IMR-90 (cell line): Measurements from ENCODE around the gene RUNX1. TPM values are rescaled to one million over a fixed set of nuclear protein-coding genes. Genes with fewer than 3 reads are reported as not detected.

Experiments
- ATAC-seq: fragments of 200-7000 bp; cut with Tn5 transposase; 2 replicates; pipeline ENCODE4 v1.9.1; 2020; ENCODE audit warnings: low read depth, mild to moderate bottlenecking, moderate library complexity
- BruUV-seq: library from RNA; stranded (reverse); fragments of 400-500 nt; replicated peaks from 2 replicates; lab custom pipeline; 2021; lab: Mats Ljungman, UMichigan
- CTCF ChIA-PET: fragments of 300-600 bp; formaldehyde crosslinking; extraction: SDS; loops from one replicate; lab custom pipeline; 2021; ENCODE audit warnings: antibody characterized with exemption; lab: Yijun Ruan, JAX
- POLR2A ChIA-PET: fragments of 300-600 bp; sonication (Branson Sonifier 250); formaldehyde crosslinking; loops from one replicate; lab custom pipeline; 2022; ENCODE audit warnings: antibody characterized with exemption; ENCODE audit not compliant: unreplicated experiment; lab: Charles Lee
- DNase-seq: peaks from one replicate; pipeline ENCODE4 v3.0.0; 2013
- H2AFZ ChIP-seq: replicated peaks from 2 replicates; pipeline ENCODE3; 2013; ENCODE audit warnings: low read length, mild to moderate bottlenecking; ENCODE audit not compliant: poor library complexity
- H2AK5ac ChIP-seq: 2 replicates; pipeline ENCODE4 v1.6.1; 2013; ENCODE audit warnings: low read depth, low read length, inconsistent platforms
- H2AK9ac ChIP-seq: replicated peaks from 2 replicates; pipeline ENCODE3; 2013; ENCODE audit warnings: mild to moderate bottlenecking, low read depth, low read length, moderate library complexity; ENCODE audit not compliant: poor library complexity
- H2BK120ac ChIP-seq: 2 replicates; pipeline ENCODE4 v1.6.1; 2013; ENCODE audit warnings: low read depth, low read length, inconsistent platforms
- H2BK15ac ChIP-seq: 3 replicates; pipeline ENCODE4 v1.6.1; 2013; ENCODE audit warnings: low read depth, low read length, inconsistent platforms
- H2BK20ac ChIP-seq: 2 replicates; pipeline ENCODE4 v1.6.1; 2013; ENCODE audit warnings: low read depth, mild to moderate bottlenecking, inconsistent platforms, low read length, moderate library complexity
- H2BK5ac ChIP-seq: 2 replicates; pipeline ENCODE4 v1.6.1; 2013; ENCODE audit warnings: mild to moderate bottlenecking, low read depth, low read length, inconsistent platforms; ENCODE audit not compliant: poor library complexity, severe bottlenecking
- H3K14ac ChIP-seq: replicated peaks from 2 replicates; pipeline ENCODE4 v1.6.1; 2013; ENCODE audit warnings: low read depth, low read length, inconsistent platforms
- H3K18ac ChIP-seq: 2 replicates; pipeline ENCODE4 v1.6.1; 2013; ENCODE audit warnings: low read depth, low read length, control low read depth
- H3K23ac ChIP-seq: 2 replicates; pipeline ENCODE4 v1.6.1; 2013; ENCODE audit warnings: low read depth, low read length, inconsistent platforms
- H3K27ac ChIP-seq: 2 replicates; pipeline ENCODE4 v1.5.1; 2013; ENCODE audit warnings: mild to moderate bottlenecking, control low read depth, low read length; ENCODE audit not compliant: insufficient read depth
- H3K27me3 ChIP-seq: 2 replicates; pipeline ENCODE4 v1.6.1; 2013; ENCODE audit warnings: low read length; ENCODE audit not compliant: control insufficient read depth, insufficient read depth
- H3K36me3 ChIP-seq: 2 replicates; pipeline ENCODE4 v1.6.1; 2013; ENCODE audit warnings: low read length, mixed read lengths; ENCODE audit not compliant: control insufficient read depth, insufficient read depth
- H3K4ac ChIP-seq: 2 replicates; pipeline ENCODE4 v1.6.1; 2013; ENCODE audit warnings: low read depth, low read length, inconsistent platforms
- H3K4me1 ChIP-seq: 2 replicates; pipeline ENCODE4 v1.6.1; 2013; ENCODE audit warnings: low read length, mixed read lengths; ENCODE audit not compliant: control insufficient read depth, insufficient read depth
- H3K4me2 ChIP-seq: 2 replicates; pipeline ENCODE4 v1.6.1; 2013; ENCODE audit warnings: low read depth, mild to moderate bottlenecking, control low read depth, low read length, moderate library complexity
- H3K4me3 ChIP-seq: 2 replicates; pipeline ENCODE4 v1.5.1; 2013; ENCODE audit warnings: low read depth, mild to moderate bottlenecking, control low read depth, low read length, moderate library complexity; ENCODE audit not compliant: insufficient read depth
- H3K56ac ChIP-seq: 2 replicates; pipeline ENCODE4 v1.6.1; 2013; ENCODE audit warnings: low read length, inconsistent platforms; ENCODE audit not compliant: insufficient read depth; ENCODE audit errors: extremely low read depth
- H3K79me1 ChIP-seq, 2 experiments: 2 replicates each; pipeline ENCODE4 v1.6.1; 2013; ENCODE audit warnings: low read length in 2 of 2, inconsistent platforms in 1 of 2, low read depth in 1 of 2
- H3K9ac ChIP-seq: 2 replicates; pipeline ENCODE4 v1.6.1; 2013; ENCODE audit warnings: low read depth, low read length, control low read depth
- H3K9me1 ChIP-seq: 2 replicates; pipeline ENCODE4 v1.6.1; 2013; ENCODE audit warnings: low read length, inconsistent platforms; ENCODE audit not compliant: insufficient read depth
- H3K9me3 ChIP-seq: 2 replicates; pipeline ENCODE4 v1.6.1; 2013; ENCODE audit warnings: low read length; ENCODE audit not compliant: control insufficient read depth, insufficient read depth
- H4K20me1 ChIP-seq: 2 replicates; pipeline ENCODE4 v1.6.1; 2013; ENCODE audit warnings: low read length, inconsistent platforms; ENCODE audit not compliant: insufficient read depth
- H4K5ac ChIP-seq: 2 replicates; pipeline ENCODE4 v1.6.1; 2013; ENCODE audit warnings: mild to moderate bottlenecking, low read depth, low read length, control low read depth
- H4K8ac ChIP-seq, 2 experiments: 2 replicates each; pipeline ENCODE4 v1.6.1; 2013; ENCODE audit warnings: low read depth in 2 of 2, low read length in 2 of 2, control low read depth in 1 of 2, inconsistent platforms in 1 of 2
- H4K91ac ChIP-seq: 2 replicates; pipeline ENCODE4 v1.6.1; 2013; ENCODE audit warnings: low read depth, low read length, inconsistent platforms; ENCODE audit not compliant: insufficient read depth
- BHLHE40 ChIP-seq: fragments of 150-350 bp; IDR thresholded peaks from 2 replicates; pipeline ENCODE4 v1.6.1; 2016; ENCODE audit warnings: mild to moderate bottlenecking, low read depth, low read length
- CEBPB ChIP-seq: IDR thresholded peaks from 2 replicates; pipeline ENCODE4 v1.6.1; 2012; ENCODE audit warnings: low read depth, low read length, improper control_type of control experiment
- CHD1 ChIP-seq: IDR thresholded peaks from 2 replicates; pipeline ENCODE4 v1.6.1; 2012; ENCODE audit warnings: low read depth, low read length, improper control_type of control experiment
- CTCF ChIP-seq: conservative IDR thresholded peaks from 2 replicates; pipeline ENCODE4 v1.5.1; 2012; ENCODE audit warnings: mild to moderate bottlenecking, low read depth, low read length, improper control_type of control experiment
- ELK1 ChIP-seq: fragments of 150-350 bp; IDR thresholded peaks from 2 replicates; pipeline ENCODE4 v1.6.1; 2016; ENCODE audit warnings: low read depth, mild to moderate bottlenecking, low read length, moderate library complexity, borderline replicate concordance
- FOS ChIP-seq: fragments of 150-350 bp; IDR thresholded peaks from 2 replicates; pipeline ENCODE4 v1.6.1; 2016; ENCODE audit warnings: low read depth, low read length
- MAFK ChIP-seq: IDR thresholded peaks from 2 replicates; pipeline ENCODE4 v1.6.1; 2012; ENCODE audit warnings: low read depth, low read length, improper control_type of control experiment
- MAZ ChIP-seq: IDR thresholded peaks from 2 replicates; pipeline ENCODE4 v1.6.1; 2012; ENCODE audit warnings: low read depth, mild to moderate bottlenecking, low read length, improper control_type of control experiment, moderate library complexity, borderline replicate concordance
- MXI1 ChIP-seq: IDR thresholded peaks from 2 replicates; pipeline ENCODE4 v1.6.1; 2012; ENCODE audit warnings: low read depth, mild to moderate bottlenecking, low read length, moderate library complexity, borderline replicate concordance
- NFE2L2 ChIP-seq: fragments of 150-350 bp; IDR thresholded peaks from 2 replicates; pipeline ENCODE4 v1.6.1; 2016; ENCODE audit warnings: low read depth, mild to moderate bottlenecking, low read length
- RAD21 ChIP-seq: IDR thresholded peaks from 2 replicates; pipeline ENCODE4 v1.6.1; 2012; ENCODE audit warnings: low read length, improper control_type of control experiment
- RCOR1 ChIP-seq: IDR thresholded peaks from 2 replicates; pipeline ENCODE4 v1.6.1; 2012; ENCODE audit warnings: mild to moderate bottlenecking, low read length, improper control_type of control experiment; ENCODE audit not compliant: insufficient replicate concordance
- WGBS, 2 experiments: methylation state at CpG; one replicate each; pipeline versions ENCODE4 v1.1.5 to v1.1.7; 2013; ENCODE audit warnings: missing lambda C conversion rate in 2 of 2; ENCODE audit not compliant: insufficient read length in 1 of 2; ENCODE audit errors: extremely low coverage in 2 of 2; 5-methylcytosine and 5-hydroxymethylcytosine counted together
- dilution Hi-C: fragments of 300-500 bp; cut with HindIII; formaldehyde crosslinking; loops from one replicate; pipeline ENCODE4 v1.14.3; 2018; ENCODE audit warnings: low sequenced_read_pairs; ENCODE audit not compliant: unreplicated experiment
- in situ Hi-C: fragments of 300-500 bp; cut with MboI; formaldehyde crosslinking; loops from 3 replicates; pipeline ENCODE4 v1.14.3; 2019; ENCODE audit warnings: low sequenced_read_pairs, inconsistent platforms, mixed read lengths
- intact Hi-C: fragments of 100-400 bp; cut with micrococcal nuclease; formaldehyde crosslinking; loops from 2 replicates; pipeline ENCODE4 v1.10.0; 2022
- polyA plus RNA-seq, 3 experiments: library from polyadenylated mRNA; depleted of rRNA; stranded (reverse); fragments of >200 nt; gene quantifications; 2 replicates each; pipeline ENCODE4 v1.2.3, GENCODE V29; 2012; ENCODE audit warnings: low replicate concordance in 1 of 3
- total RNA-seq: library from RNA; depleted of rRNA; stranded (reverse); fragments of >200 nt; gene quantifications from 2 replicates; pipeline ENCODE4 v1.2.3, GENCODE V29; 2012

Gene RUNX1
- total and polyA plus RNA-seq, 2 of the 4 experiments (the other 2 are of a cell fraction), result 34.5 to 56.5 TPM

- Histone ChIP-seq H4K20me1 (no peaks in the 10 kb centered on the region), H3K18ac (no peak overlapping the region), H3K9me1 (peaks cover 5% of the 10 kb centered on the region), H3K36me3 (no peaks in the 10 kb centered on the region), H4K8ac (no peak overlapping the region), H2BK5ac (no peak overlapping the region), H3K4me3 (no peak overlapping the region), H3K23ac (no peak overlapping the region), H3K56ac (no peak overlapping the region), H4K91ac (no peak overlapping the region), H3K27me3 (no peaks in the 10 kb centered on the region), H3K27ac (no peak overlapping the region), H4K5ac (no peak overlapping the region), H2AK9ac (no peak overlapping the region), H2BK120ac (no peak overlapping the region), H3K4ac (no peak overlapping the region), H3K4me2 (no peak overlapping the region), H2BK20ac (no peak overlapping the region), H3K9me3 (no peaks in the 10 kb centered on the region), H3K4me1 (no peaks in the 10 kb centered on the region), H3K79me1 (no peaks in the 10 kb centered on the region; a peak in 1 of 4 replicates), H2AFZ (no peak overlapping the region), H3K9ac (no peak overlapping the region), H2AK5ac (0 out of 2 replicates have a peak overlapping the region, but pooled peaks have one; percentile 14), H3K14ac (no peak overlapping the region), H2BK15ac (no peak overlapping the region)
- intact Hi-C loops, result no loop called here
- dilution Hi-C loops, result no loop called here
- DNase-seq, result no peak
- no peak for ATAC-seq
- no TSS peak for BruUV-seq
- CTCF ChIA-PET, result no interaction called here
- in situ Hi-C loops, result no loop called here
- TF ChIP-seq CHD1, result no peak
- no peak for TF ChIP-seq MAZ
- TF ChIP-seq BHLHE40, result no peak
- no peak for TF ChIP-seq RCOR1
- no peak for TF ChIP-seq RAD21
- TF ChIP-seq MAFK, result no peak
- no peak for TF ChIP-seq CTCF
- TF ChIP-seq ELK1, result no peak
- no peak for TF ChIP-seq FOS
- no peak for TF ChIP-seq CEBPB
- no peak for TF ChIP-seq MXI1
- TF ChIP-seq NFE2L2, result no peak
- POLR2A ChIA-PET, result no interaction called here
- 92% methylated on average over 2 of the region's 9 CpGs; no CpG with 5 or more reads in 1 of the 2 experiments for WGBS, 2 experiments
These were observed 14.7 kb downstream of the RUNX1 start for GRCh38 chr21:35034203-35034926.
